ENCODE results near the gene SPATA32.
A peak's percentile ranks its signal among the peaks of the same experiment; 100 is the strongest.

The SPATA32 gene

GRCh38 chr17:45223539-45224528, 38.1 kb downstream of the SPATA32 start:
- 91 to 94% methylated on average over 12 of the region's 12 CpGs for WGBS, 2 experiments
- Histone ChIP-seq H3K4me3 (ENCODE audit: insufficient read depth, low read depth, low read length) (no peak overlapping the region), H3K27ac (ENCODE audit: insufficient read depth, low read depth, low read length, poor library complexity, severe bottlenecking) (no peak overlapping the region), H3K4me1 (ENCODE audit: control insufficient read depth, insufficient read depth, low read length) (peaks cover 7% of the 10 kb centered on the region), H3K9me3 (ENCODE audit: control insufficient read depth, low read length) (no peaks in the 10 kb centered on the region), H3K36me3 (ENCODE audit: control insufficient read depth, insufficient read depth, low read length) (no peaks in the 10 kb centered on the region), H3K27me3 (ENCODE audit: control insufficient read depth, insufficient read depth, low read length, poor library complexity, severe bottlenecking) (peaks cover 55% of the 10 kb centered on the region)

- H3K4me1 ChIP-seq (ENCODE audit: control insufficient read depth, insufficient read depth, low read length): peaks cover 3% of the 10 kb centered on the region
Measured at GRCh38 chr17:45222996-45223538, 38.8 kb downstream of the SPATA32 start.

GRCh38 chr17:45222289-45222995, 39.5 kb downstream of the SPATA32 start:
- H3K36me3 ChIP-seq (ENCODE audit: control insufficient read depth, insufficient read depth, low read length): no peaks in the 10 kb centered on the region
- H3K4me3 ChIP-seq (ENCODE audit: insufficient read depth, low read depth, low read length): peak overlapping the region; percentile 43
- H3K27me3 ChIP-seq (ENCODE audit: control insufficient read depth, insufficient read depth, low read length, poor library complexity, severe bottlenecking): peaks cover 59% of the 10 kb centered on the region
- no peaks in the 10 kb centered on the region for H3K9me3 ChIP-seq (ENCODE audit: control insufficient read depth, low read length)
- H3K27ac ChIP-seq (ENCODE audit: insufficient read depth, low read depth, low read length, poor library complexity, severe bottlenecking): no peak overlapping the region
- WGBS, 2 experiments: 4 to 5% methylated on average over 33 of the region's 33 CpGs
- peaks cover 3% of the 10 kb centered on the region for H3K4me1 ChIP-seq (ENCODE audit: control insufficient read depth, insufficient read depth, low read length)

More at GRCh38 chr17:45222996-45223538, 38.8 kb downstream of the SPATA32 start:
- no peaks in the 10 kb centered on the region for H3K9me3 ChIP-seq (ENCODE audit: control insufficient read depth, low read length)
- H3K27me3 ChIP-seq (ENCODE audit: control insufficient read depth, insufficient read depth, low read length, poor library complexity, severe bottlenecking): peaks cover 59% of the 10 kb centered on the region
- 53 to 55% methylated on average over 8 of the region's 8 CpGs for WGBS, 2 experiments
- H3K4me3 ChIP-seq (ENCODE audit: insufficient read depth, low read depth, low read length): no peak overlapping the region
- no peak overlapping the region for H3K27ac ChIP-seq (ENCODE audit: insufficient read depth, low read depth, low read length, poor library complexity, severe bottlenecking)
- H3K36me3 ChIP-seq (ENCODE audit: control insufficient read depth, insufficient read depth, low read length): no peaks in the 10 kb centered on the region

- H3K4me3 ChIP-seq (ENCODE audit: insufficient read depth, low read depth, low read length): peak overlapping the region; percentile 43
- no peaks in the 10 kb centered on the region for H3K36me3 ChIP-seq (ENCODE audit: control insufficient read depth, insufficient read depth, low read length)
- H3K27me3 ChIP-seq (ENCODE audit: control insufficient read depth, insufficient read depth, low read length, poor library complexity, severe bottlenecking): peaks cover 59% of the 10 kb centered on the region
- WGBS, 2 experiments: 0 to 1% methylated on average over 38 of the region's 38 CpGs
- peaks cover 3% of the 10 kb centered on the region for H3K4me1 ChIP-seq (ENCODE audit: control insufficient read depth, insufficient read depth, low read length)
- no peaks in the 10 kb centered on the region for H3K9me3 ChIP-seq (ENCODE audit: control insufficient read depth, low read length)
- no peak overlapping the region for H3K27ac ChIP-seq (ENCODE audit: insufficient read depth, low read depth, low read length, poor library complexity, severe bottlenecking)
Measured at GRCh38 chr17:45222014-45222288, 39.9 kb downstream of the SPATA32 start.

GRCh38 chr17:45221081-45222013, 40.5 kb downstream of the SPATA32 start, which contains the start of gene FMNL1:
Gene FMNL1, plus strand, starts transcription at chr17:45221885. Its CDS starts 240 bp downstream, at chr17:45222125.
- 4% methylated on average over 98 of the region's 98 CpGs for WGBS, 2 experiments
- peaks cover 59% of the 10 kb centered on the region for H3K27me3 ChIP-seq (ENCODE audit: control insufficient read depth, insufficient read depth, low read length, poor library complexity, severe bottlenecking)

GRCh38 chr17:45220079-45220478, 41.8 kb downstream of the SPATA32 start:
- Histone ChIP-seq H3K9me3 (ENCODE audit: control insufficient read depth, low read length) (no peaks in the 10 kb centered on the region), H3K4me3 (ENCODE audit: insufficient read depth, low read depth, low read length) (no peak overlapping the region), H3K36me3 (ENCODE audit: control insufficient read depth, insufficient read depth, low read length) (no peaks in the 10 kb centered on the region), H3K27ac (ENCODE audit: insufficient read depth, low read depth, low read length, poor library complexity, severe bottlenecking) (no peak overlapping the region), H3K27me3 (ENCODE audit: control insufficient read depth, insufficient read depth, low read length, poor library complexity, severe bottlenecking) (peaks cover 59% of the 10 kb centered on the region), H3K4me1 (ENCODE audit: control insufficient read depth, insufficient read depth, low read length) (peaks cover 3% of the 10 kb centered on the region)
- WGBS, 2 experiments: 84 to 87% methylated on average over 3 of the region's 3 CpGs

More at GRCh38 chr17:45221081-45222013, 40.5 kb downstream of the SPATA32 start, which contains the start of gene FMNL1:
- no peaks in the 10 kb centered on the region for H3K36me3 ChIP-seq (ENCODE audit: control insufficient read depth, insufficient read depth, low read length)
- no peaks in the 10 kb centered on the region for H3K9me3 ChIP-seq (ENCODE audit: control insufficient read depth, low read length)
- H3K4me1 ChIP-seq (ENCODE audit: control insufficient read depth, insufficient read depth, low read length): peaks cover 3% of the 10 kb centered on the region
- no peak within 1 kb of the TSS for H3K27ac ChIP-seq (ENCODE audit: insufficient read depth, low read depth, low read length, poor library complexity, severe bottlenecking)
- H3K4me3 ChIP-seq (ENCODE audit: insufficient read depth, low read depth, low read length): peak within 1 kb of the TSS; percentile 43

- H3K9me3 ChIP-seq (ENCODE audit: control insufficient read depth, low read length): no peaks in the 10 kb centered on the region
- H3K4me1 ChIP-seq (ENCODE audit: control insufficient read depth, insufficient read depth, low read length): peaks cover 3% of the 10 kb centered on the region
- no peak overlapping the region for H3K27ac ChIP-seq (ENCODE audit: insufficient read depth, low read depth, low read length, poor library complexity, severe bottlenecking)
- no peak overlapping the region for H3K4me3 ChIP-seq (ENCODE audit: insufficient read depth, low read depth, low read length)
- H3K36me3 ChIP-seq (ENCODE audit: control insufficient read depth, insufficient read depth, low read length): no peaks in the 10 kb centered on the region
- 17 to 19% methylated on average over 11 to 12 of the region's 12 CpGs for WGBS, 2 experiments
- peaks cover 56% of the 10 kb centered on the region for H3K27me3 ChIP-seq (ENCODE audit: control insufficient read depth, insufficient read depth, low read length, poor library complexity, severe bottlenecking)
Measured at GRCh38 chr17:45218895-45219661, 42.8 kb downstream of the SPATA32 start.

Measured in ectodermal cell (in vitro differentiated cells).